OCI-LY7 (cell line): ENCODE results near the gene TFAP2E. TPM values are rescaled to one million over a fixed set of nuclear protein-coding genes. Genes with fewer than 3 reads are reported as not detected.

Experiments
- BruUV-seq: library from RNA; stranded (reverse); fragments of 400-500 nt; replicated peaks from 2 replicates; lab custom pipeline; 2021; lab: Mats Ljungman, UMichigan
- CTCF ChIA-PET: fragments of 300-600 bp; sonication (Branson Sonifier 250); formaldehyde crosslinking; loops from one replicate; lab custom pipeline; 2022; ENCODE audit warnings: antibody characterized with exemption; ENCODE audit not compliant: unreplicated experiment; lab: Charles Lee
- POLR2A ChIA-PET: fragments of 300-600 bp; sonication (Branson Sonifier 250); formaldehyde crosslinking; loops from one replicate; lab custom pipeline; 2022; ENCODE audit warnings: antibody characterized with exemption; lab: Charles Lee
- DNase-seq: peaks from one replicate; pipeline ENCODE4 v3.0.0-alpha.2; 2015; ENCODE audit warnings: low spot score
- H2AFZ ChIP-seq: fragments of 200-600 bp; sonication (generic), shearing (Covaris generic); 2 replicates; pipeline ENCODE4 v1.6.1; 2014; ENCODE audit warnings: mild to moderate bottlenecking, antibody characterized with exemption, low read length, moderate library complexity
- H3K27ac ChIP-seq: fragments of 200-600 bp; sonication (generic); 2 replicates; pipeline ENCODE4 v1.5.1; 2014; ENCODE audit warnings: mixed run types, low read depth, mild to moderate bottlenecking, moderate library complexity, low read length, inconsistent platforms; ENCODE audit not compliant: poor library complexity, severe bottlenecking
- H3K36me3 ChIP-seq: fragments of 200-600 bp; sonication (generic); 2 replicates; pipeline ENCODE4 v1.6.1; 2014; ENCODE audit warnings: mild to moderate bottlenecking, antibody characterized with exemption, low read length, moderate library complexity, mixed read lengths; ENCODE audit not compliant: insufficient read depth
- H3K4me1 ChIP-seq: fragments of 200-600 bp; sonication (generic); 2 replicates; pipeline ENCODE4 v1.5.1; 2014; ENCODE audit warnings: mild to moderate bottlenecking, low read length; ENCODE audit not compliant: insufficient read depth, poor library complexity, severe bottlenecking
- H3K4me2 ChIP-seq: fragments of 200-600 bp; sonication (generic); 2 replicates; pipeline ENCODE4 v1.6.1; 2014; ENCODE audit warnings: mild to moderate bottlenecking, low read length
- H3K4me3 ChIP-seq: fragments of 200-600 bp; sonication (generic); 2 replicates; pipeline ENCODE4 v1.5.1; 2014; ENCODE audit warnings: mild to moderate bottlenecking, low read depth, low read length; ENCODE audit not compliant: poor library complexity, severe bottlenecking
- H3K79me2 ChIP-seq: fragments of 200-600 bp; sonication (generic); 2 replicates; pipeline ENCODE4 v1.6.1; 2016; ENCODE audit warnings: low read depth, mild to moderate bottlenecking, low read length, moderate library complexity, mixed read lengths; ENCODE audit not compliant: insufficient read depth
- H3K9me2 ChIP-seq: fragments of 200-600 bp; sonication (generic); 2 replicates; pipeline ENCODE4 v1.6.1; 2016; ENCODE audit warnings: mild to moderate bottlenecking, low read length, mixed read lengths; ENCODE audit not compliant: insufficient read depth
- H3K9me3 ChIP-seq: fragments of 200-600 bp; sonication (generic); 2 replicates; pipeline ENCODE4 v1.6.1; 2014; ENCODE audit warnings: mild to moderate bottlenecking, mixed run types, low read length, mixed read lengths
- H4K20me1 ChIP-seq: fragments of 200-600 bp; sonication (generic); 2 replicates; pipeline ENCODE4 v1.6.1; 2014; ENCODE audit warnings: mild to moderate bottlenecking, antibody characterized with exemption, low read length, moderate library complexity, mixed read lengths; ENCODE audit not compliant: insufficient read depth
- EZH2phosphoT487 ChIP-seq: fragments of 200-600 bp; sonication (generic); IDR thresholded peaks from 2 replicates; pipeline ENCODE4 v1.6.1; 2018; ENCODE audit warnings: low read depth, borderline replicate concordance, mild to moderate bottlenecking, mixed run types, antibody characterized with exemption, low read length, moderate library complexity, mixed read lengths
- intact Hi-C: fragments of 100-400 bp; cut with micrococcal nuclease; formaldehyde crosslinking; loops from one replicate; pipeline ENCODE4 v1.10.0; 2022; ENCODE audit not compliant: unreplicated experiment
- total RNA-seq, 2 experiments: library from RNA; depleted of rRNA in 1 of 2; stranded (reverse); fragments of >200 nt in 1 of 2; shearing (Covaris generic) in 1 of 2; gene quantifications; 2 replicates each; pipeline ENCODE4 v1.2.3, GENCODE V29; 2014 to 2022
- TF ChIP-seq, protein P1 (sequence below): fragments of 200-600 bp; sonication (generic); conservative IDR thresholded peaks from 2 replicates; pipeline ENCODE4 v1.5.1; 2014; ENCODE audit warnings: mild to moderate bottlenecking, antibody characterized with exemption, low read length, moderate library complexity, mixed read lengths

TFAP2E gene
- total RNA-seq, 2 experiments from 2014 or later = 1.1 to 1.2 TPM

DNA sequence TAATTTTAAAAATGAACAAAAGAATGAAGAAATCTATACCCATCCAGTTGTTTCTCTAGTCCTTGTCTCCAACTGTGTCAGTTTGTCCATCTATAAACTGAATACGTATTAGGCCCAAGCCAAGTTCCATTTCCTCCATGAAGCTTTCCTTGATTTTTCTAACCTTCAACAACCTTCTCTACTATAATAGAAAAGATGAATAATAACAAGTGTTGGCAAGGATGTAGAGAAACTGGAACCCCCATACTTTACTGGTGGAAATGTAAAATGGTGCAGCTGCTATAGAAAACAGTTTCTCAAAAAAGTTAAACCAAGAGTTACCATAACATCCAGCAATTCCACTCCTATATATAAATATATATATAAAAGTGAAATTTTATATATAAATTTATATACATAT lies 26.5 kb upstream of the TFAP2E start:
- no peaks in the 10 kb centered on the region for H4K20me1 ChIP-seq
- intact Hi-C loops = no loop called here
- POLR2A ChIA-PET = no interaction called here
- DNase-seq = no peak
- no peaks in the 10 kb centered on the region for H3K4me1 ChIP-seq
- CTCF ChIA-PET = no interaction called here
- no peak overlapping the region for H2AFZ ChIP-seq
- no peak overlapping the region for H3K4me2 ChIP-seq
- peaks cover 68% of the 10 kb centered on the region for H3K36me3 ChIP-seq
- no peaks in the 10 kb centered on the region for H3K9me3 ChIP-seq
- H3K27ac ChIP-seq = no peak overlapping the region
- H3K79me2 ChIP-seq = no peaks in the 10 kb centered on the region
- TF ChIP-seq, protein P1, sequence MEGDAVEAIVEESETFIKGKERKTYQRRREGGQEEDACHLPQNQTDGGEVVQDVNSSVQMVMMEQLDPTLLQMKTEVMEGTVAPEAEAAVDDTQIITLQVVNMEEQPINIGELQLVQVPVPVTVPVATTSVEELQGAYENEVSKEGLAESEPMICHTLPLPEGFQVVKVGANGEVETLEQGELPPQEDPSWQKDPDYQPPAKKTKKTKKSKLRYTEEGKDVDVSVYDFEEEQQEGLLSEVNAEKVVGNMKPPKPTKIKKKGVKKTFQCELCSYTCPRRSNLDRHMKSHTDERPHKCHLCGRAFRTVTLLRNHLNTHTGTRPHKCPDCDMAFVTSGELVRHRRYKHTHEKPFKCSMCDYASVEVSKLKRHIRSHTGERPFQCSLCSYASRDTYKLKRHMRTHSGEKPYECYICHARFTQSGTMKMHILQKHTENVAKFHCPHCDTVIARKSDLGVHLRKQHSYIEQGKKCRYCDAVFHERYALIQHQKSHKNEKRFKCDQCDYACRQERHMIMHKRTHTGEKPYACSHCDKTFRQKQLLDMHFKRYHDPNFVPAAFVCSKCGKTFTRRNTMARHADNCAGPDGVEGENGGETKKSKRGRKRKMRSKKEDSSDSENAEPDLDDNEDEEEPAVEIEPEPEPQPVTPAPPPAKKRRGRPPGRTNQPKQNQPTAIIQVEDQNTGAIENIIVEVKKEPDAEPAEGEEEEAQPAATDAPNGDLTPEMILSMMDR = no peak
- TF ChIP-seq EZH2phosphoT487 = no peak
- no peaks in the 10 kb centered on the region for H3K9me2 ChIP-seq
- no peak overlapping the region for H3K4me3 ChIP-seq
- no TSS peak for BruUV-seq

DNA sequence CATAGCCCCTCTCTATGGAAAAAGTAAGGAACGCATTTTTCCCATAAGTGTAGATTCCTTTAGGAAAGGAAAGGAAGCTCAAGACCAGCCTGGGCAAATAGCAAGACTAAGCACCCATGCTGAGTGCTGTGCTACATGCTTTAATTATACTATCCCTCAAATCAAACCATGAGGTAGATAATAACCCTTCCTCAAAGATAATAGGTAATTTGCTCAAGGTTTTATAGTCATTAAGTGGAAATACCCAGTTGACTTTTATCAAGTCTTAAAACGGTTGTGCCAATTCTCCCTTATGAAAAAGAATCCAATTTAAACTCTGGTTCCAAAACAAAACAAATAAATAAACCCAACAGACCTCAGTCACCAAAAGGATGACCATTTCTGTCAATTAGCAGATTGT lies 19.3 kb upstream of the TFAP2E start:
- Histone ChIP-seq H3K79me2 (peaks cover 11% of the 10 kb centered on the region; the same call in 1 of the 2 replicates), H3K4me3 (no peak overlapping the region), H3K9me3 (no peaks in the 10 kb centered on the region), H4K20me1 (no peaks in the 10 kb centered on the region), H3K36me3 (peaks cover 45% of the 10 kb centered on the region), H2AFZ (no peak overlapping the region), H3K9me2 (no peaks in the 10 kb centered on the region), H3K4me2 (no peak overlapping the region), H3K4me1 (peaks cover 25% of the 10 kb centered on the region), H3K27ac (no peak overlapping the region)
- intact Hi-C loops = no loop called here
- ChIA-PET POLR2A (no interaction called here), CTCF (interaction anchor here (0.6 kb wide), 1 partner anchor 103 kb away, joined by 3 read pairs; no protein-coding TSS in a partner anchor)
- no peak for DNase-seq
- no peak for TF ChIP-seq EZH2phosphoT487
- TF ChIP-seq, protein P1 = no peak
- BruUV-seq = no TSS peak

DNA sequence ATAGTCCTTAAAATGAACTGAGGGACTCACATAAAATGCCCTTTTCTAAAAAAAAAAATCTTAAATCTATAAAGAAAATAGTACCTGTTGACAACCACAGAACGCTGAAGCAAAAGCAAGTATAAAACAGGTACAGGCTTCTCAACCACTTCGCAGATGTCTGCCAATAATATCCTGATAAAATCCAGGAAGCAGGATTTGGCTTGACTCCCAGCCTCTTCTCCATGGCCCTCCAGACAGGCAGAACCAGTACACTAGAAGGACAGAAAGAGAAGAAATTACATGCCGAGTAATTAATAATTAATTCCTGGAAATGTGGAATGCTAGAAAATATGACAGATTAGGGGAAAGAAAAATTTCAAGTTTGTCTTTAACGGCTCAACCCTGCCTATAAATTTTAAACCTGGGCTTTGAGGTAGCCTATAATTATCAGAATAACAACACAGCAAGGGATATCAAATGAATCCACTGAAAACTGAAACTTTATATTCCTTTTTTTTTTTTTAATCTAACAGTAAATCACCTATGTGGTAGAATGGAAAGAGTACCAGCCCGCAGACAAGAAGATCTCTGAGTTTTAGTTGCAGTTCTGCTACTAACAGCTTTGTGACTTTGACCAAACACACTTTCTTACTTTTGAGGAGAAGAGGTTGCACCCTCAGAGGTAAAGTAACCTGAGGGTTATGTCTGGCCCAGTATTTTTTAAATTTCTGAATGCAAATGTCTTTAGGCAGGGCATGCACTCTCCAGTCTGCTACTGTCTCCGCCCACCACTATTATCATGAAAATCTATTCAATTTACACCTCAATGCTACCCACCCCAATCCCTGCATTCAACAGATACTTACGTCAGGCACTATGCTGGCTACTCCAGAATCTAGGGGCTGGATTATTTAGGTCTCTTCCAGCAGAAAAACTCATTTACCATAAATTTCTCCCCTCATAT lies 18.6 kb upstream of the TFAP2E start:
- no peak overlapping the region for H2AFZ ChIP-seq
- DNase-seq = no peak
- peaks cover 11% of the 10 kb centered on the region; the same call in 1 of the 2 replicates for H3K79me2 ChIP-seq
- no peak overlapping the region for H3K4me2 ChIP-seq
- no TSS peak for BruUV-seq
- no peak overlapping the region for H3K27ac ChIP-seq
- CTCF ChIA-PET = no interaction called here
- no peak overlapping the region for H3K4me3 ChIP-seq
- peaks cover 25% of the 10 kb centered on the region for H3K4me1 ChIP-seq
- no peaks in the 10 kb centered on the region for H3K9me2 ChIP-seq
- H4K20me1 ChIP-seq = no peaks in the 10 kb centered on the region
- H3K9me3 ChIP-seq = no peaks in the 10 kb centered on the region
- no peak for TF ChIP-seq EZH2phosphoT487
- TF ChIP-seq, protein P1 = no peak
- POLR2A ChIA-PET = no interaction called here
- peaks cover 44% of the 10 kb centered on the region for H3K36me3 ChIP-seq
- intact Hi-C loops = loop anchor here (5.0 kb wide), 1 partner anchor 47 kb away; no protein-coding TSS in a partner anchor
